RWPE1 (cell line): ENCODE results near the gene TMEM190.
A peak's percentile ranks its signal among the peaks of the same experiment; 100 is the strongest.
"Not testable (repeated sequence)": the region's sequence is repeated elsewhere in the genome, so short reads cannot be mapped to it uniquely, and the experiment has no call there.

Experiments
- CTCF ChIA-PET: fragments of 350-600 bp; sonication (Branson Sonifier 250); formaldehyde crosslinking; extraction: SDS; loops from one replicate; lab custom pipeline; 2021; lab: Yijun Ruan, JAX
- POLR2A ChIA-PET: fragments of 400-600 bp; formaldehyde crosslinking; extraction: SDS; loops from one replicate; lab custom pipeline; 2020; ENCODE audit warnings: antibody characterized with exemption; ENCODE audit not compliant: low non-redundant PET; lab: Yijun Ruan, JAX
- DNase-seq: peaks from one replicate; pipeline ENCODE4 v3.0.0; 2012; ENCODE audit warnings: low spot score
- H3K27ac ChIP-seq: fragments of 450-650 bp; 2 replicates; pipeline ENCODE4 v1.5.1; 2017
- TF ChIP-seq, protein P1 (sequence below): fragments of 450-650 bp; conservative IDR thresholded peaks from 2 replicates; pipeline ENCODE4 v1.5.1; 2017; ENCODE audit warnings: low read depth, mild to moderate bottlenecking

TMEM190 gene

GRCh38 chr19:55391702-55392615 is 15.3 kb downstream of the TMEM190 start:
- ChIA-PET CTCF (interaction anchor here (0.5 kb wide), 1 partner anchor 141 kb away, joined by 3 read pairs; no protein-coding TSS in a partner anchor), POLR2A (interaction anchor here (0.7 kb wide), 1 partner anchor 240 kb away, joined by 4 read pairs; no protein-coding TSS in a partner anchor)
- DNase-seq = no peak
- peak overlapping the region; percentile 98 for H3K27ac ChIP-seq
- TF ChIP-seq, protein P1, sequence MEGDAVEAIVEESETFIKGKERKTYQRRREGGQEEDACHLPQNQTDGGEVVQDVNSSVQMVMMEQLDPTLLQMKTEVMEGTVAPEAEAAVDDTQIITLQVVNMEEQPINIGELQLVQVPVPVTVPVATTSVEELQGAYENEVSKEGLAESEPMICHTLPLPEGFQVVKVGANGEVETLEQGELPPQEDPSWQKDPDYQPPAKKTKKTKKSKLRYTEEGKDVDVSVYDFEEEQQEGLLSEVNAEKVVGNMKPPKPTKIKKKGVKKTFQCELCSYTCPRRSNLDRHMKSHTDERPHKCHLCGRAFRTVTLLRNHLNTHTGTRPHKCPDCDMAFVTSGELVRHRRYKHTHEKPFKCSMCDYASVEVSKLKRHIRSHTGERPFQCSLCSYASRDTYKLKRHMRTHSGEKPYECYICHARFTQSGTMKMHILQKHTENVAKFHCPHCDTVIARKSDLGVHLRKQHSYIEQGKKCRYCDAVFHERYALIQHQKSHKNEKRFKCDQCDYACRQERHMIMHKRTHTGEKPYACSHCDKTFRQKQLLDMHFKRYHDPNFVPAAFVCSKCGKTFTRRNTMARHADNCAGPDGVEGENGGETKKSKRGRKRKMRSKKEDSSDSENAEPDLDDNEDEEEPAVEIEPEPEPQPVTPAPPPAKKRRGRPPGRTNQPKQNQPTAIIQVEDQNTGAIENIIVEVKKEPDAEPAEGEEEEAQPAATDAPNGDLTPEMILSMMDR = no peak

DNA sequence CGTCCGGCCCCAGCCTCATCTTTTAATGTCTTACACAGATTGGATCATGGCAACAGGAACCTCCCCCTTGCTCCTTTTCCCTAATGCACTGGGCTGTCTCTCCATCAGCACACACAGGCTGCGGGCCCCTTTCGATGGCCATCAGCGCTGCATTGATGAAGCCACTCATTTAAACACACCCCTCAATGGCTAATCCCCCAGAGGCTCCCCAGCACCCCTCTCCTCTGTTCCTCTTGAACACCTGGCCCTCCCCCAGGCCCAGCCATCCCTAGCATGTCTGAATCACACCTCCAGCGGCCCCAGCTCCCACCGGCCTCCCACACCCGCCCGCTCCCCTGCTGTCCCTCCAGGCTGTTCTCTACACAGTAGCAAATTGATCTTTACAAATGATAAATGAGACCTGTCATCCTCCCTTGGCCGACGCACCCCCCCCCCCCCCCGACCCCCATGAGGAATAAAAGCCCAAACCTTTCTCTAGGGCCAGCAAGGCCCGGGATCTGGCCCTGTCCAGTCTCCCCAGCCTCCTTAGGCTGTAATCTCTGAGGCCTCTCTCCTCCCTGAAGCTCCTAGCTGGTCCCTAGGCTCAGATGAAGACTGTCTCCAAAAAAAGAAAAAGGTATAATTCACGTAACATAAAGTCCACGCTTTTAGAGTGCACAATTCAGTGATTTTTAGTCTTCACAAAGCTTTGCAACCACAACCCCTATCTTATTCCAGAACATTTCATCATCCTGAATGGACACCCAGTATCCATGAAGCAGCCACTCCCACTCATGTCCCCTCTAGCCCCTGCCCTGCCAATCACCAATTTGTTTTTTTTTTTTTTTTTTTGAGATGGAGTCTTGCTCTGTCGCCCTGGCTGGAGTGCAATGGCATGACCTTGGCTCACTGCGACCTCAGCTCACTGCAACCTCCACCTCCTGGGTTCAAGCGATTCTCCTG is 16.5 kb downstream of the TMEM190 start:
- DNase-seq = no peak
- CTCF ChIA-PET = no interaction called here

GRCh38 chr19:55398200-55398925 is 21.7 kb downstream of the TMEM190 start:
- CTCF ChIA-PET = interaction anchor here (0.6 to 0.7 kb wide), 2 partner anchors 59 to 232 kb away, joined by 3 read pairs; partner anchors contain the start of gene KMT5C
- peak overlapping the region; percentile 34 for H3K27ac ChIP-seq
- POLR2A ChIA-PET = no interaction called here
- no peak for DNase-seq
- TF ChIP-seq, protein P1 = no peak

More for the DNA sequence above, 16.5 kb downstream of the TMEM190 start:
- POLR2A ChIA-PET = no interaction called here
- TF ChIP-seq, protein P1 = no peak
- H3K27ac ChIP-seq = peak overlapping the region; percentile 98

- H3K27ac ChIP-seq = peak overlapping the region; percentile 97
- ChIA-PET POLR2A (no interaction called here), CTCF (interaction anchor here (0.6 kb wide), 1 partner anchor 233 kb away, joined by 3 read pairs; no protein-coding TSS in a partner anchor)
- TF ChIP-seq, protein P1 = no peak
- DNase-seq = no peak
These were observed 23.9 kb downstream of the TMEM190 start for GRCh38 chr19:55400281-55401087.

GRCh38 chr19:55401390-55401789 is 24.8 kb downstream of the TMEM190 start:
- DNase-seq, CTCF ChIA-PET, POLR2A ChIA-PET: not testable (repeated sequence)
- peak overlapping the region; percentile 97 for H3K27ac ChIP-seq

GRCh38 chr19:55402509-55402908 is 25.9 kb downstream of the TMEM190 start:
- ChIA-PET POLR2A (interaction anchor here (1.0 kb wide), 1 partner anchor 18 kb away, joined by 4 read pairs; the partner anchor contains the start of gene TMEM238), CTCF (no interaction called here)
- DNase-seq = no peak
- peak overlapping the region; percentile 97 for H3K27ac ChIP-seq
- TF ChIP-seq, protein P1 = no peak
